Gastroesophageal sphincter (tissue), 3 donors: Measurements from ENCODE around the gene PNLIP.

Experiments used
- CTCF ChIP-seq, 4 experiments: fragments of 200-600 bp in 2 of 4; fragments of 450-650 bp in 2 of 4; sonication (generic) in 1 of 4; IDR thresholded peaks; one replicate each; pipeline ENCODE4 v1.5.1; 2017 to 2019; ENCODE audit warnings: antibody characterized with exemption in 4 of 4, mild to moderate bottlenecking in 2 of 4, moderate library complexity in 2 of 4
- EP300 ChIP-seq: sonication (generic); formaldehyde crosslinking; IDR thresholded peaks from one replicate; pipeline ENCODE4 v1.6.1; 2017; ENCODE audit warnings: antibody characterized with exemption, mild to moderate bottlenecking
- POLR2A ChIP-seq, 2 donors: fragments of 450-650 bp; IDR thresholded peaks; one replicate each; pipeline ENCODE4 v1.6.1; 2017; ENCODE audit warnings: antibody characterized with exemption in 2 of 2, mild to moderate bottlenecking in 2 of 2, moderate library complexity in 1 of 2
- POLR2AphosphoS5 ChIP-seq: sonication (generic); formaldehyde crosslinking; IDR thresholded peaks from one replicate; pipeline ENCODE4 v1.6.1; 2017; ENCODE audit warnings: antibody characterized with exemption

GRCh38 chr10:116511365-116511764 lies 34.4 kb upstream of the PNLIP start:
- TF ChIP-seq CTCF (IDR thresholded peaks at IDR 0.05) (no peak), POLR2A (IDR thresholded peaks at IDR 0.05) (no peak), EP300 (no peak), POLR2AphosphoS5 (no peak)
